ENCODE measurements around the gene IL1RAPL1.

The IL1RAPL1 gene

DNA sequence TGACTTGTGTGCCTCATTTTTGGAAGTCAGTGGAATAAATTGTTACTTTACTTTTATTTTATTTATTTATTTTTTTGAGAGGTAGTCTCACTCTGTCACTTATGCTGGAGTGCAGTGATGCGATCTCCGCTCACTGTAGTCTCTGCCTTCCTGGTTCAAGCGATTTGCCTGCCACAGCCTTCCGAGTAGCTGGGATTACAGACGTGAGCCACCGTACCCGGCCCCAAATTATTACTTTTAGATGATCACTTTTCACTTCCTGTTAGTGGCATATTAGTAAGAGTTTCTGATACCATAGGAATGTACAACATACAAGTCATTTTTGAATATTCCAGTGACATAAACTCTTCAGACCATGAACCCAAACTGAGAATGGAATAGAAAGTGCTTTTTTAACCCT is 1017.1 kb downstream of the IL1RAPL1 start:
- no peak overlapping the region for H3K27ac ChIP-seq (ENCODE audit: low read depth, low read length)
- no peaks in the 10 kb centered on the region for H3K36me3 ChIP-seq (ENCODE audit: control insufficient read depth, insufficient read depth, low read length)
- no peaks in the 10 kb centered on the region for H3K27me3 ChIP-seq (ENCODE audit: control insufficient read depth, insufficient read depth, low read length)
- H3K4me3 ChIP-seq (ENCODE audit: low read depth, low read length) = no peak overlapping the region
- H3K9me3 ChIP-seq (ENCODE audit: control insufficient read depth, insufficient read depth, low read length) = no peaks in the 10 kb centered on the region
- peaks cover 11% of the 10 kb centered on the region for H3K4me1 ChIP-seq (ENCODE audit: control insufficient read depth, insufficient read depth, low read length)
- H3K9ac ChIP-seq (ENCODE audit: low read depth, low read length) = no peak overlapping the region

GRCh38 chrX:29617276-29617675 is 1030.0 kb downstream of the IL1RAPL1 start:
- Histone ChIP-seq H3K27ac (ENCODE audit: low read depth, low read length) (no peak overlapping the region), H3K9ac (ENCODE audit: low read depth, low read length) (no peak overlapping the region), H3K9me3 (ENCODE audit: control insufficient read depth, insufficient read depth, low read length) (no peaks in the 10 kb centered on the region), H3K36me3 (ENCODE audit: control insufficient read depth, insufficient read depth, low read length) (no peaks in the 10 kb centered on the region), H3K4me1 (ENCODE audit: control insufficient read depth, insufficient read depth, low read length) (0 out of 2 replicates have a peak, but pooled peaks cover 3% of the 10 kb centered on the region), H3K4me3 (ENCODE audit: low read depth, low read length) (no peak overlapping the region), H3K27me3 (ENCODE audit: control insufficient read depth, insufficient read depth, low read length) (no peaks in the 10 kb centered on the region)

- H3K27ac ChIP-seq (ENCODE audit: low read depth, low read length) = no peak overlapping the region
- no peaks in the 10 kb centered on the region for H3K9me3 ChIP-seq (ENCODE audit: control insufficient read depth, insufficient read depth, low read length)
- H3K4me3 ChIP-seq (ENCODE audit: low read depth, low read length) = no peak overlapping the region
- no peaks in the 10 kb centered on the region for H3K27me3 ChIP-seq (ENCODE audit: control insufficient read depth, insufficient read depth, low read length)
- H3K4me1 ChIP-seq (ENCODE audit: control insufficient read depth, insufficient read depth, low read length) = 0 out of 2 replicates have a peak, but pooled peaks cover 3% of the 10 kb centered on the region
- no peak overlapping the region for H3K9ac ChIP-seq (ENCODE audit: low read depth, low read length)
- no peaks in the 10 kb centered on the region for H3K36me3 ChIP-seq (ENCODE audit: control insufficient read depth, insufficient read depth, low read length)
These were observed 1030.5 kb downstream of the IL1RAPL1 start for GRCh38 chrX:29617725-29618124.

DNA sequence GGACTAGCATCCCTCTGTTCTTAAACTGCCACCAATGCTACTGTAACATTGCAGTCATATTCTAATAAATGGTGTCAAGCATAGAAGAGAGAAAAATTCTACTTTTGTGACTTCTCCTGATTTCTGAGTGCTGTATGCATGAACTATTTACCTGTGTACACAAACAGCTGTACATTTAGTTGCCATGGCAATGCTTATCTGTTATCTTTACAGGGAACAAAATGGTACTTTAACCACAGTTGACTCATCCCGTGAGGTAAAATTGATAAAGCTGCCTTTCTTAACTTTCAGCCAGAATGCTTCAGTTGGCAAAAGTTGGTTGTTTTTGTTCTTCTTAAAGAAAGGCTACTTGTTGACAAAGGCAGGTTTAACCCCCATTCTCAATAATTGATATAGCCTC is 1040.6 kb downstream of the IL1RAPL1 start:
- no peak overlapping the region for H3K27ac ChIP-seq (ENCODE audit: low read depth, low read length)
- no peaks in the 10 kb centered on the region for H3K36me3 ChIP-seq (ENCODE audit: control insufficient read depth, insufficient read depth, low read length)
- H3K9ac ChIP-seq (ENCODE audit: low read depth, low read length) = no peak overlapping the region
- H3K4me3 ChIP-seq (ENCODE audit: low read depth, low read length) = no peak overlapping the region
- H3K9me3 ChIP-seq (ENCODE audit: control insufficient read depth, insufficient read depth, low read length) = no peaks in the 10 kb centered on the region
- H3K27me3 ChIP-seq (ENCODE audit: control insufficient read depth, insufficient read depth, low read length) = no peaks in the 10 kb centered on the region
- no peaks in the 10 kb centered on the region for H3K4me1 ChIP-seq (ENCODE audit: control insufficient read depth, insufficient read depth, low read length)

DNA sequence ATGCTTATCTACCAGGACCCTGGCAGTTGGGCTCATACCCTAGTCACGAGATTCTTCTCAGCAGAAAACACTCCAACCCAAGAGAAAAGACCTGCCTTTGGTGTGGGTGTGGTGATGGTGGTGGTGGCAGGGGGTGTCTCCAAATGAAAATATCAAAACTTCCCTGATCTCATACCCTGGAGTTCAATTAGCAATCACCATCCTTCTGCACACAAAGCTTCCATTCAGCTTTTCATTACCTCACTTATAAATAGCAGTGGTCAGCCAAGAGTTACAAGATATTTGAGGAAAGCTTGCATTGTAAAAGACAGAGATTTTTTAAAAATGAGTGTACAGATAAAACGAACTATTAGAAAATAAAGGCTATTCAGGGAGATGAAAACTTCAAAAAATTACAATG is 1047.3 kb downstream of the IL1RAPL1 start:
- no peaks in the 10 kb centered on the region for H3K36me3 ChIP-seq (ENCODE audit: control insufficient read depth, insufficient read depth, low read length)
- no peak overlapping the region for H3K9ac ChIP-seq (ENCODE audit: low read depth, low read length)
- H3K4me3 ChIP-seq (ENCODE audit: low read depth, low read length) = no peak overlapping the region
- no peaks in the 10 kb centered on the region for H3K27me3 ChIP-seq (ENCODE audit: control insufficient read depth, insufficient read depth, low read length)
- no peak overlapping the region for H3K27ac ChIP-seq (ENCODE audit: low read depth, low read length)
- H3K9me3 ChIP-seq (ENCODE audit: control insufficient read depth, insufficient read depth, low read length) = no peaks in the 10 kb centered on the region
- H3K4me1 ChIP-seq (ENCODE audit: control insufficient read depth, insufficient read depth, low read length) = no peaks in the 10 kb centered on the region

DNA sequence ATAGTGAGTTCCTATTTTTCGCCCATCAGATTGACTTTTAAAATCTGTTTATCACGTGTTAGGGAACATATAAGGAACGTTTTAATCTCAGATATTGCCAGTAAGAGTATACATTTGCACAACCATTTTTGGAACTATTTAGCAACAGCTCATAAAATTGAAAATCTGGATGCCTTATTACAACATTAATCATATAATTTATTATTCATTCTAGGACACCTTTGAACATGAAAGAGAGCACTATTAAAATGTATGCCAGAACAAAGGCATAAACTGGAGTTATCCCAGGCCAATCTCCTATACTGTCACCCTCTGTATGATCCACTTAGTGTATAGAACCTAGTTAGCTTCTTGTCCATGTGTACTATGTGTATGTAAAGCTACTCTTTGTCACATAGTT is 1049.1 kb downstream of the IL1RAPL1 start:
- H3K4me1 ChIP-seq (ENCODE audit: control insufficient read depth, insufficient read depth, low read length) = no peaks in the 10 kb centered on the region
- H3K27me3 ChIP-seq (ENCODE audit: control insufficient read depth, insufficient read depth, low read length) = no peaks in the 10 kb centered on the region; the same call in 1 of the 2 replicates
- no peak overlapping the region for H3K4me3 ChIP-seq (ENCODE audit: low read depth, low read length)
- no peak overlapping the region for H3K27ac ChIP-seq (ENCODE audit: low read depth, low read length)
- no peaks in the 10 kb centered on the region for H3K36me3 ChIP-seq (ENCODE audit: control insufficient read depth, insufficient read depth, low read length)
- no peak overlapping the region for H3K9ac ChIP-seq (ENCODE audit: low read depth, low read length)
- H3K9me3 ChIP-seq (ENCODE audit: control insufficient read depth, insufficient read depth, low read length) = no peaks in the 10 kb centered on the region

GRCh38 chrX:29640106-29640505 is 1052.9 kb downstream of the IL1RAPL1 start:
- H3K4me3 ChIP-seq (ENCODE audit: low read depth, low read length) = no peak overlapping the region
- H3K36me3 ChIP-seq (ENCODE audit: control insufficient read depth, insufficient read depth, low read length) = no peaks in the 10 kb centered on the region
- no peak overlapping the region for H3K27ac ChIP-seq (ENCODE audit: low read depth, low read length)
- no peak overlapping the region for H3K9ac ChIP-seq (ENCODE audit: low read depth, low read length)
- no peaks in the 10 kb centered on the region for H3K9me3 ChIP-seq (ENCODE audit: control insufficient read depth, insufficient read depth, low read length)
- no peaks in the 10 kb centered on the region; the same call in 1 of the 2 replicates for H3K27me3 ChIP-seq (ENCODE audit: control insufficient read depth, insufficient read depth, low read length)
- H3K4me1 ChIP-seq (ENCODE audit: control insufficient read depth, insufficient read depth, low read length) = no peaks in the 10 kb centered on the region

DNA sequence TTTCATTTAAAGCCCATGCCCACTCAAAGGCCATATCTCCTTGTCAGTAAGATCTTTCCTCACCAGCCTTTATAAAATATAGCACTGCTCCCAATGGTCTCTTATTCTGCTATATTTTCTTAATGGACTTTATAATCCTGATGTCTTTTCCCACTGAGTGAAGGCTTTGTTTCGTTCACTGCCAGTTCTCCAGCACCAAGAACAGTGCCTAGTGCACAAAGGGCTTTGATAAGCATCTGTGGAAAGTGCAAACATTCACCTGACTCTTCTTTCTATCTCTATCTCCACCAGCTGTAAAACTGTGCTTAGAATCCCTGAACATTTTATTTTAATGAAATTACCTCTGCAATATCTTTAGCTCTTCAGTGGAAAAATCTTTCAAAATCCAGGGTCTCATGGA is 1054.2 kb downstream of the IL1RAPL1 start:
- Histone ChIP-seq H3K4me3 (ENCODE audit: low read depth, low read length) (no peak overlapping the region), H3K4me1 (ENCODE audit: control insufficient read depth, insufficient read depth, low read length) (no peaks in the 10 kb centered on the region), H3K27ac (ENCODE audit: low read depth, low read length) (no peak overlapping the region), H3K27me3 (ENCODE audit: control insufficient read depth, insufficient read depth, low read length) (no peaks in the 10 kb centered on the region; the same call in 1 of the 2 replicates), H3K9me3 (ENCODE audit: control insufficient read depth, insufficient read depth, low read length) (no peaks in the 10 kb centered on the region), H3K9ac (ENCODE audit: low read depth, low read length) (no peak overlapping the region), H3K36me3 (ENCODE audit: control insufficient read depth, insufficient read depth, low read length) (no peaks in the 10 kb centered on the region)

GRCh38 chrX:29643181-29643580 is 1055.9 kb downstream of the IL1RAPL1 start:
- H3K27me3 ChIP-seq (ENCODE audit: control insufficient read depth, insufficient read depth, low read length) = no peaks in the 10 kb centered on the region; the same call in 1 of the 2 replicates
- H3K27ac ChIP-seq (ENCODE audit: low read depth, low read length) = no peak overlapping the region
- no peak overlapping the region for H3K9ac ChIP-seq (ENCODE audit: low read depth, low read length)
- no peaks in the 10 kb centered on the region for H3K36me3 ChIP-seq (ENCODE audit: control insufficient read depth, insufficient read depth, low read length)
- no peak overlapping the region for H3K4me3 ChIP-seq (ENCODE audit: low read depth, low read length)
- no peaks in the 10 kb centered on the region for H3K9me3 ChIP-seq (ENCODE audit: control insufficient read depth, insufficient read depth, low read length)
- no peaks in the 10 kb centered on the region for H3K4me1 ChIP-seq (ENCODE audit: control insufficient read depth, insufficient read depth, low read length)

- Histone ChIP-seq H3K27me3 (ENCODE audit: control insufficient read depth, insufficient read depth, low read length) (no peaks in the 10 kb centered on the region), H3K9me3 (ENCODE audit: control insufficient read depth, insufficient read depth, low read length) (no peaks in the 10 kb centered on the region), H3K36me3 (ENCODE audit: control insufficient read depth, insufficient read depth, low read length) (no peaks in the 10 kb centered on the region), H3K9ac (ENCODE audit: low read depth, low read length) (no peak overlapping the region), H3K4me1 (ENCODE audit: control insufficient read depth, insufficient read depth, low read length) (no peaks in the 10 kb centered on the region), H3K4me3 (ENCODE audit: low read depth, low read length) (no peak overlapping the region), H3K27ac (ENCODE audit: low read depth, low read length) (no peak overlapping the region)
These were observed 1060.9 kb downstream of the IL1RAPL1 start for GRCh38 chrX:29648161-29648560.

GRCh38 chrX:29652484-29652883 is 1065.2 kb downstream of the IL1RAPL1 start:
- Histone ChIP-seq H3K36me3 (ENCODE audit: control insufficient read depth, insufficient read depth, low read length) (no peaks in the 10 kb centered on the region), H3K4me1 (ENCODE audit: control insufficient read depth, insufficient read depth, low read length) (no peaks in the 10 kb centered on the region)

DNA sequence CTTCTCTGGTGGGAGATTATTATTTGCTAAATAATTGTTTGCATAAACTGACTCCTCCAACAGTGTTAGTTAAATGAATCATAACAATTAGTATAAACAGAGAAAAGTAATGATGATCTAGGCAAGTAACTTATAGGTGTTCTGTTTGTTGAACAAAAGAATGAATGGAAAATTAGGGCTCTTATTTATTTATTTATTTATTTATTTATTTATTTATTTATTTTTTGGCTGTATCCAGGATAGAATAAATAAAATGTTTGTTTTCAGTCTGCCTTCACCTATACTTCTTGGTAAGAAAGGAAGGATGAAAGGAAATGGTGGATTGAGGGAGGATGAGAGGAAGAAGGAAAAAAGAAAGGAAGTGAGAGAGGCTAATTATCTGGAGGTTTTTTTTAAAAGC is 1066.5 kb downstream of the IL1RAPL1 start:
- no peaks in the 10 kb centered on the region for H3K4me1 ChIP-seq (ENCODE audit: control insufficient read depth, insufficient read depth, low read length)
- H3K9me3 ChIP-seq (ENCODE audit: control insufficient read depth, insufficient read depth, low read length) = no peaks in the 10 kb centered on the region
- no peak overlapping the region for H3K27ac ChIP-seq (ENCODE audit: low read depth, low read length)
- H3K4me3 ChIP-seq (ENCODE audit: low read depth, low read length) = no peak overlapping the region
- H3K27me3 ChIP-seq (ENCODE audit: control insufficient read depth, insufficient read depth, low read length) = no peaks in the 10 kb centered on the region
- no peak overlapping the region for H3K9ac ChIP-seq (ENCODE audit: low read depth, low read length)
- no peaks in the 10 kb centered on the region for H3K36me3 ChIP-seq (ENCODE audit: control insufficient read depth, insufficient read depth, low read length)

More at GRCh38 chrX:29652484-29652883, 1065.2 kb downstream of the IL1RAPL1 start:
- H3K27me3 ChIP-seq (ENCODE audit: control insufficient read depth, insufficient read depth, low read length) = no peaks in the 10 kb centered on the region
- no peak overlapping the region for H3K27ac ChIP-seq (ENCODE audit: low read depth, low read length)
- H3K9me3 ChIP-seq (ENCODE audit: control insufficient read depth, insufficient read depth, low read length) = no peaks in the 10 kb centered on the region
- no peak overlapping the region for H3K4me3 ChIP-seq (ENCODE audit: low read depth, low read length)
- H3K9ac ChIP-seq (ENCODE audit: low read depth, low read length) = no peak overlapping the region
